ENCODE data around the gene AMPD3. TPM values are rescaled to one million over a fixed set of nuclear protein-coding genes. Genes with fewer than 3 reads are reported as not detected.

The AMPD3 gene
- total and polyA plus RNA-seq, 7 donors: 4.2 to 8.1 (median 5.0) TPM

DNA sequence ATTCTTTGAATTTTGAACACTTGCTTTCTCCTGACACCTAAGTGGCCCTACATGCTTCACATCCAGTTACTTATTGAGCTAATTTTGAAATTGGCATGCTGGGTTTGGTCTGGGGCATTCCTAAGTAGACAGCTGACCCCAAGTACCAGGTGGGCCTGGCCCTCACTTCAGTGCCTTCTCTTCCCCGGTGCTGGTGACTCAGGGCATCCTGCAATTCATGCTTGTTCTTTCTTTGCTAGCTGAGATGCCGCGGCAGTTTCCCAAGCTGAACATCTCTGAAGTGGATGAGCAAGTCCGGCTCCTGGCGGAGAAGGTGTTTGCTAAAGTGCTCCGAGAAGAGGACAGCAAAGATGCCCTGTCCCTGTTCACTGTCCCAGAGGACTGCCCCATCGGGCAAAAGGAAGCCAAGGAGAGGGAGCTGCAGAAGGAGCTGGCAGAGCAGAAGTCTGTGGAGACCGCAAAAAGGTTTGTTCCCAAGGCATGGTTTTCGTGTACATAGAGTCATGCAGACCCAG is 6.3 kb downstream of the AMPD3 start:
- H3K4me3 ChIP-seq: no peak overlapping the region
- no peaks in the 10 kb centered on the region for H3K36me3 ChIP-seq
- intact Hi-C loops (cut with DNase I): no loop called here
- WGBS, 2 donors: 95 to 96% methylated on average over 9 of the region's 9 CpGs
- H3K4me1 ChIP-seq: peaks cover 0 to 4% (median 2%) of the 10 kb centered on the region in 4 donors
- TF ChIP-seq CTCF (IDR thresholded peaks at IDR 0.05) (no peak), POLR2AphosphoS5 (IDR thresholded peaks at IDR 0.05) (no peak), EP300 (IDR thresholded peaks at IDR 0.05) (no peak), POLR2A (IDR thresholded peaks at IDR 0.05) (no peak)
- H3K27me3 ChIP-seq: no peaks in the 10 kb centered on the region
- no peak overlapping the region for H3K27ac ChIP-seq
- no peak for DNase-seq
- H3K9me3 ChIP-seq: no peaks in the 10 kb centered on the region

- DNase-seq: no peak
- Histone ChIP-seq H3K27ac (no peak overlapping the region), H3K27me3 (no peaks in the 10 kb centered on the region), H3K36me3 (no peaks in the 10 kb centered on the region), H3K4me3 (no peak overlapping the region), H3K4me1 (no peaks in the 10 kb centered on the region), H3K9me3 (no peaks in the 10 kb centered on the region)
- intact Hi-C loops (cut with DNase I): no loop called here
- WGBS, 2 donors: 93 to 97% methylated on average over 5 of the region's 5 CpGs
- no peak for TF ChIP-seq POLR2A (IDR thresholded peaks at IDR 0.05)
- TF ChIP-seq CTCF (IDR thresholded peaks at IDR 0.05): no peak
- TF ChIP-seq POLR2AphosphoS5 (IDR thresholded peaks at IDR 0.05): no peak
- no peak for TF ChIP-seq EP300 (IDR thresholded peaks at IDR 0.05)
These were observed 7.8 kb downstream of the AMPD3 start for GRCh38 chr11:10462746-10463300.

DNA sequence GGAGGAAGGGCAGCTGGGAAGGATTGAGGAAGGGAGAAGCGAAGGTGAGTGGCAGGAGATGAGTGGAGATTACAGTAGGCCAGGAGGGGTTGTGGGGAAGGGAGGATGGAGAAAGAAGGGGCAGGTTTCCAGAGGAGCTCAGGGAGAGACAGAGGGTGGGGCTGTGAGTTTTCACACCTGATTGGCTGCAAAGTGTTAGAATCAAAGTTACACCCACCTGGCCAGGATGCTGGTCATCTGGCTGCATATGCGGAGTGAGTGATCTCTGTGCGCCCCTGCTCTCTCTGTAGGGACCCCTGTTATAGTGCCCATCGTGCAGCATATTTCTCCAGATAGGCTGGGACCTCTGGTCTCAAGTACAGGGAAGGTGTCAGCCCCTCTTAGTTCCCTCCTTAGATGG is 18.3 kb downstream of the AMPD3 start:
- intact Hi-C loops (cut with DNase I): no loop called here
- Histone ChIP-seq H3K9me3 (no peaks in the 10 kb centered on the region), H3K4me3 (no peak overlapping the region), H3K27me3 (no peaks in the 10 kb centered on the region), H3K36me3 (no peaks in the 10 kb centered on the region), H3K4me1 (no peaks in the 10 kb centered on the region), H3K27ac (no peak overlapping the region)
- WGBS, 2 donors: 92 to 94% methylated on average over 4 of the region's 4 CpGs
- no peak for DNase-seq
- TF ChIP-seq POLR2A (IDR thresholded peaks at IDR 0.05) (no peak), CTCF (IDR thresholded peaks at IDR 0.05) (no peak), EP300 (IDR thresholded peaks at IDR 0.05) (no peak), POLR2AphosphoS5 (IDR thresholded peaks at IDR 0.05) (no peak)

DNA sequence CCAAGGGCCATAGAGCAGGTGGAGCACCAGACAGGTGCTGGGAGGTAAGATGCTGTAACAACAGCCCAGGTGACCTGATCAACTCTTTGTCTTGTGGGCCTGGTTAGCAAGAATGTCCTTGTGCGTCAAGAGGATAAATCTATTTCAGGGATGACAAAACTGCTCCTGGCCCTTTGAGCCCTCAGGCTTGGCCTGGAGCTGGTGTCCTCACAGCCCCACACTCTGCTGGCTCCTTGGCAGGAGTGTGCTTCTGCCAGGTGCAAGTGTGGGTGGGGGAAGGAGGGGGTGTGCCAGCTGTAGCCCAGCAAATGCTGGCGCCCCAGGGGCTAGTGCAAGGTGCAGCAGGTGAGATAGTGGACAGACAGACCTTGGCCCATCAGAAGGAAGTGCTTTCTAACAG is 19.5 kb downstream of the AMPD3 start:
- Histone ChIP-seq H3K27me3 (no peaks in the 10 kb centered on the region), H3K36me3 (no peaks in the 10 kb centered on the region), H3K4me3 (no peak overlapping the region), H3K27ac (no peak overlapping the region), H3K9me3 (no peaks in the 10 kb centered on the region), H3K4me1 (no peaks in the 10 kb centered on the region)
- no peak for DNase-seq
- WGBS, 2 donors: 83 to 92% methylated on average over 2 of the region's 2 CpGs
- intact Hi-C loops (cut with DNase I): no loop called here
- TF ChIP-seq POLR2AphosphoS5 (IDR thresholded peaks at IDR 0.05) (no peak), POLR2A (IDR thresholded peaks at IDR 0.05) (no peak), CTCF (IDR thresholded peaks at IDR 0.05) (no peak), EP300 (IDR thresholded peaks at IDR 0.05) (no peak)

DNA sequence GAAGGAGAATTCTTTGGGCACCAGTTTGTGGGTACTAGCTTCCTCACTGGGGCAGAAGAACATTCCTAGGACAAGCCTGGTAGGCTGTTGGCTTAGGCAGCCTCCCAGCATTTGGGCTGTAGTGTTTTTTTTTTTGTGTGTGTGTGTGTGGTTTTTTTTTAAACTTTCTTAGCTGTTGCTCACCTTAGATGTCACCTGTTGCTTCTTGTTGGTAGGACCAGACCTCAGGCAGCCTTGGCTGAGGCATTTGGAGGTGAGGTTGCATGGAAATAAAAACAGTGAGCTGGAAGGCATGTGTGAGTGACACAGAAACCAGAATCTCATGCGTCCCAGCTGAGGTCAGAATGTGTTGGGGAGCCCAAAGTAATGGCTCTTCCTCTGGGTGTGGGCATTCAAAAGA is 21.3 kb downstream of the AMPD3 start:
- intact Hi-C loops (cut with DNase I): no loop called here
- no peak for DNase-seq

More for the DNA sequence above, 21.3 kb downstream of the AMPD3 start:
- Histone ChIP-seq H3K4me3 (no peak overlapping the region), H3K9me3 (no peaks in the 10 kb centered on the region), H3K36me3 (no peaks in the 10 kb centered on the region), H3K27ac (no peak overlapping the region), H3K27me3 (no peaks in the 10 kb centered on the region), H3K4me1 (no peaks in the 10 kb centered on the region)
- 92 to 95% methylated on average over 1 of the region's 1 CpG for WGBS, 2 donors
- TF ChIP-seq POLR2A (IDR thresholded peaks at IDR 0.05) (no peak), CTCF (IDR thresholded peaks at IDR 0.05) (no peak), POLR2AphosphoS5 (IDR thresholded peaks at IDR 0.05) (no peak), EP300 (IDR thresholded peaks at IDR 0.05) (no peak)

All from sigmoid colon (tissue), 7 donors.